IPS-NIHi11 (cell line): ENCODE measurements around the gene ETV7.
"Not testable (repeated sequence)": the region's sequence is repeated elsewhere in the genome, so short reads cannot be mapped to it uniquely, and the experiment has no call there.

ENCODE experiments used
- DNase-seq: peaks from one replicate; pipeline ENCODE4 v3.0.0; 2012; ENCODE audit warnings: mixed read lengths, low spot score

Gene ETV7

GRCh38 chr6:36363371-36363752 lies 24.1 kb downstream of the ETV7 start:
- not testable (repeated sequence) for DNase-seq

- no peak for DNase-seq
Measured at GRCh38 chr6:36362551-36363370, 24.7 kb downstream of the ETV7 start.

GRCh38 chr6:36361071-36361470 lies 26.4 kb downstream of the ETV7 start:
- no peak for DNase-seq

- DNase-seq, result peak; percentile 90
Measured at GRCh38 chr6:36360241-36361054, 27.0 kb downstream of the ETV7 start.

GRCh38 chr6:36358226-36358915 lies 29.1 kb downstream of the ETV7 start:
- no peak for DNase-seq

GRCh38 chr6:36357872-36358225 lies 29.6 kb downstream of the ETV7 start:
- no peak for DNase-seq

- no peak for DNase-seq
Measured at GRCh38 chr6:36355819-36356218, 31.6 kb downstream of the ETV7 start.

GRCh38 chr6:36353411-36353915 lies 34.0 kb downstream of the ETV7 start:
- DNase-seq, result no peak

- DNase-seq, result no peak
Measured at GRCh38 chr6:36352477-36353157, 34.9 kb downstream of the ETV7 start.

GRCh38 chr6:36350681-36351571 lies 36.5 kb downstream of the ETV7 start:
- DNase-seq, result no peak

GRCh38 chr6:36350082-36350481 lies 37.4 kb downstream of the ETV7 start:
- DNase-seq, result no peak

GRCh38 chr6:36349240-36349639 lies 38.2 kb downstream of the ETV7 start:
- no peak for DNase-seq

GRCh38 chr6:36347621-36348020 lies 39.8 kb downstream of the ETV7 start:
- DNase-seq, result no peak

GRCh38 chr6:36346486-36347273 lies 40.8 kb downstream of the ETV7 start:
- no peak for DNase-seq

- DNase-seq, result peak; percentile 59
Measured at GRCh38 chr6:36345681-36346466, 41.6 kb downstream of the ETV7 start.

- DNase-seq, result no peak
Measured at GRCh38 chr6:36343109-36343680, 44.3 kb downstream of the ETV7 start.

- peak; percentile 86 for DNase-seq
Measured at GRCh38 chr6:36340618-36341454, 46.6 kb downstream of the ETV7 start.

GRCh38 chr6:36340306-36340617 lies 47.2 kb downstream of the ETV7 start:
- DNase-seq, result no peak
